Glutamatergic neuron (in vitro differentiated cells): ENCODE measurements around the gene FAM156B. TPM values are rescaled to one million over a fixed set of nuclear protein-coding genes. Genes with fewer than 3 reads are reported as not detected.
"Not testable (repeated sequence)": the region's sequence is repeated elsewhere in the genome, so short reads cannot be mapped to it uniquely, and the experiment has no call there.

Source experiments
- DNase-seq: peaks from one replicate; pipeline ENCODE4 v3.0.0; 2022
- H3K27ac Mint-ChIP-seq: one replicate; pipeline ENCODE4 v1.8.0; 2020; ENCODE audit warnings: mild to moderate bottlenecking, mixed read lengths, inconsistent platforms; ENCODE audit not compliant: unreplicated experiment
- H3K27me3 Mint-ChIP-seq: one replicate; pipeline ENCODE4 v1.8.0; 2020; ENCODE audit warnings: mild to moderate bottlenecking, moderate library complexity, mixed read lengths, inconsistent platforms; ENCODE audit not compliant: unreplicated experiment
- H3K36me3 Mint-ChIP-seq: one replicate; pipeline ENCODE4 v1.8.0; 2020; ENCODE audit warnings: mild to moderate bottlenecking, mixed read lengths, inconsistent platforms; ENCODE audit not compliant: unreplicated experiment
- H3K4me1 Mint-ChIP-seq: one replicate; pipeline ENCODE4 v1.8.0; 2020; ENCODE audit warnings: mild to moderate bottlenecking, low read depth, mixed read lengths, inconsistent platforms; ENCODE audit not compliant: unreplicated experiment
- H3K4me3 Mint-ChIP-seq: one replicate; pipeline ENCODE4 v1.8.0; 2020; ENCODE audit warnings: mild to moderate bottlenecking, mixed read lengths, inconsistent platforms; ENCODE audit not compliant: unreplicated experiment
- H3K9me3 Mint-ChIP-seq: one replicate; pipeline ENCODE4 v1.8.0; 2020; ENCODE audit warnings: mild to moderate bottlenecking, moderate library complexity, mixed read lengths, inconsistent platforms; ENCODE audit not compliant: unreplicated experiment
- total RNA-seq: library from RNA; stranded (reverse); fragmentation: NEBNext Ultra II Directional; extraction: Animal tissue kit (Norgen Biotek cat#: 25700); gene quantifications from one replicate; pipeline ENCODE4 v1.2.1, GENCODE V29; 2021; ENCODE audit not compliant: unreplicated experiment
- TF ChIP-seq, protein P1 (sequence below): fragments of 200-600 bp; sonication (generic); IDR thresholded peaks from one replicate; pipeline ENCODE4 v1.5.0; 2021; ENCODE audit not compliant: partially characterized antibody, unreplicated experiment

The FAM156B gene
- total RNA-seq, 1 donor from 2014 or later, result 11.8 TPM

- not testable (repeated sequence) for DNase-seq, H3K36me3 Mint-ChIP-seq, H3K4me1 Mint-ChIP-seq, H3K9me3 Mint-ChIP-seq, H3K27ac Mint-ChIP-seq, H3K27me3 Mint-ChIP-seq, H3K4me3 Mint-ChIP-seq
Measured at GRCh38 chrX:52907900-52908299, 10.8 kb downstream of the FAM156B start.

DNA sequence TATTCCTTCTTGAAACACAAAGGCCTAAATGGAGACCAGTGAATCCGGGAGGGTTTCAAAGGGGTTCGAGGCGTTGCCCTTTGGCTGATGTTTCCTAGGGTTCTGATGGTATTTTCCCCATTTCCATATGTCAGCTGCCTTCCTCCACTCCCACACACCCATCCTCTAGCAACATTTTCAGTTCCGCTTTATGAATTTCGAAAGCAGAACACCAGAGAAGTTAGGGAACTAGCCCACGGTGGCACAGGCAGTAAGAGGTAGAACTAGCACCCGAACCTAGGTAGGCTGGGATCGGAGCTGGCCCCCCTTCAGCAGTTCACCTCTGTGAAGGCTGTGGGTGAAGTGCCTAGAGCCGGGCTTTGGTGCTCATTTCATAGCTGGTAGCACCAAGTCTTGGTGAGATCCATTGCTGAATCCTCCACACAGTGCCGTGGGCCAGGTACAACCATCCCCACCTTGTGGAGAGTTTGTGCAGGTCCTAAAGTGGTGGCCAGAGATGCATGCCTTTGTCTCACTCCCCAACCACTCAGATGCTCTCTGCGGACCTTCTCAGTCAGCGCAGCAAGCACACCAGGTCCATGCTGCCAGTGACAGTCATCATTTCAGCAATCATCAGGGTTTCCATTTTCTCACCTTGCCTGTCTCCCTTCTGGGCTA, 12.3 kb downstream of the FAM156B start:
- not testable (repeated sequence) for H3K9me3 Mint-ChIP-seq, DNase-seq, H3K4me1 Mint-ChIP-seq, H3K27me3 Mint-ChIP-seq, H3K4me3 Mint-ChIP-seq, H3K27ac Mint-ChIP-seq, H3K36me3 Mint-ChIP-seq

GRCh38 chrX:52913681-52914080, 16.6 kb downstream of the FAM156B start:
- H3K27me3 Mint-ChIP-seq, H3K36me3 Mint-ChIP-seq, DNase-seq, H3K9me3 Mint-ChIP-seq, H3K4me1 Mint-ChIP-seq, H3K4me3 Mint-ChIP-seq, H3K27ac Mint-ChIP-seq: not testable (repeated sequence)

- H3K27me3 Mint-ChIP-seq, H3K4me1 Mint-ChIP-seq, H3K9me3 Mint-ChIP-seq, H3K4me3 Mint-ChIP-seq, DNase-seq, H3K36me3 Mint-ChIP-seq, H3K27ac Mint-ChIP-seq: not testable (repeated sequence)
Measured at GRCh38 chrX:52914704-52915103, 17.6 kb downstream of the FAM156B start.

DNA sequence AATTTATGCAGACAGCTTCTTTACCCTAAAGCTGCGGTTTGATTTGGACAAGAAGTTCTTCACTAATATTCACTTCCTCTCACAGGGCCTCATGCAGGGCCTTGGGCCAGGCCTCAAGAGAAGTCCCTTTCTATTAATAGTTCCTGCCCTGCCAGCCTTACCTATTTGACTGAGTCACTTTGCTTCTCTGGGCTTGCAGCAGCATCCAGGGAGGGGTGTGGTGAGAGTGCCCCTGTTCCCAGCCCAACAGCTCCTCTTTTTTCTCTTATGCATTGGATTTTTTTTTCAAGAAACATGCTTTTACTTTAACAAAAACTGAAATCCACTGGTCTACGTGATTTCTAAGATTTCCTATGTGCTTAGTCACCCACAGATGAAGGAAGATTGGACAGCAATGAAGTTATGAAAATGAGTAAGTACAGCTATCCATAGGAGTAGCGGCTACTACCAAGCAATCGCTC, 26.7 kb downstream of the FAM156B start:
- TF ChIP-seq, protein P1, sequence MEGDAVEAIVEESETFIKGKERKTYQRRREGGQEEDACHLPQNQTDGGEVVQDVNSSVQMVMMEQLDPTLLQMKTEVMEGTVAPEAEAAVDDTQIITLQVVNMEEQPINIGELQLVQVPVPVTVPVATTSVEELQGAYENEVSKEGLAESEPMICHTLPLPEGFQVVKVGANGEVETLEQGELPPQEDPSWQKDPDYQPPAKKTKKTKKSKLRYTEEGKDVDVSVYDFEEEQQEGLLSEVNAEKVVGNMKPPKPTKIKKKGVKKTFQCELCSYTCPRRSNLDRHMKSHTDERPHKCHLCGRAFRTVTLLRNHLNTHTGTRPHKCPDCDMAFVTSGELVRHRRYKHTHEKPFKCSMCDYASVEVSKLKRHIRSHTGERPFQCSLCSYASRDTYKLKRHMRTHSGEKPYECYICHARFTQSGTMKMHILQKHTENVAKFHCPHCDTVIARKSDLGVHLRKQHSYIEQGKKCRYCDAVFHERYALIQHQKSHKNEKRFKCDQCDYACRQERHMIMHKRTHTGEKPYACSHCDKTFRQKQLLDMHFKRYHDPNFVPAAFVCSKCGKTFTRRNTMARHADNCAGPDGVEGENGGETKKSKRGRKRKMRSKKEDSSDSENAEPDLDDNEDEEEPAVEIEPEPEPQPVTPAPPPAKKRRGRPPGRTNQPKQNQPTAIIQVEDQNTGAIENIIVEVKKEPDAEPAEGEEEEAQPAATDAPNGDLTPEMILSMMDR, result no peak
- H3K4me1 Mint-ChIP-seq, result peaks cover 6% of the 10 kb centered on the region
- H3K9me3 Mint-ChIP-seq, result peaks cover 5% of the 10 kb centered on the region
- no peak overlapping the region for H3K4me3 Mint-ChIP-seq
- no peak overlapping the region for H3K27ac Mint-ChIP-seq
- no peaks in the 10 kb centered on the region for H3K36me3 Mint-ChIP-seq
- no peak for DNase-seq
- H3K27me3 Mint-ChIP-seq, result peaks cover 1% of the 10 kb centered on the region

- H3K4me1 Mint-ChIP-seq, H3K27ac Mint-ChIP-seq, H3K36me3 Mint-ChIP-seq, DNase-seq, H3K9me3 Mint-ChIP-seq, H3K27me3 Mint-ChIP-seq, H3K4me3 Mint-ChIP-seq: not testable (repeated sequence)
Measured at GRCh38 chrX:52930214-52930613, 33.1 kb downstream of the FAM156B start.

DNA sequence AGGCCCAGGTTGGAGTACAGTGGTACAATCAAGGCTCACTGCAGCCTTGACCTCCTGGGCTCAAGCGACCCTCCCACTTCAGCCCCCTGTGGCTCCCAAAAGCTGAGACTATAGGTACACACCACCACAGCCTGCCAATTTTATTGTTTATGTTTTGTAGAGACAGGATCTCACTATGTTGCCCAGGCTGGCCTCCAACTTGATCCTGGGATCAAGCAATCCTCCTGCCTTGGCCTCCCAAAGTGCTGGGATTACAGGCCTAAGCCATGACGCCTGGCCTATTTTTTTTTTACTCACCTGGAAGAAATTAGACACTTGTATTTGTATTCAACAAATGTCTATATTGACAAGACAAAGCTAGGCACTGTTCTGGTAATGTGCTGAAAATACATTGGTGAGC, 36.1 kb downstream of the FAM156B start:
- H3K4me1 Mint-ChIP-seq, result peaks cover 2% of the 10 kb centered on the region
- no peaks in the 10 kb centered on the region for H3K36me3 Mint-ChIP-seq
- H3K27ac Mint-ChIP-seq, result peak overlapping the region; percentile 97
- DNase-seq, result no peak
- no peak overlapping the region for H3K4me3 Mint-ChIP-seq
- H3K27me3 Mint-ChIP-seq, result peaks cover 10% of the 10 kb centered on the region
- TF ChIP-seq, protein P1, result no peak
- peaks cover 9% of the 10 kb centered on the region for H3K9me3 Mint-ChIP-seq
